ENCODE measurements around the gene CPNE7.

- TF ChIP-seq POLR2A (IDR thresholded peaks at IDR 0.05) (no peak), CTCF (IDR thresholded peaks at IDR 0.05) (no peak)
These were observed 46.5 kb upstream of the CPNE7 start for GRCh38 chr16:89529097-89529496.
